Measurements from ENCODE around the gene B3GNT8. TPM values are rescaled to one million over a fixed set of nuclear protein-coding genes. Genes with fewer than 3 reads are reported as not detected.

Gene B3GNT8
- total and polyA plus RNA-seq, 2 of the 8 experiments (the other 6 are each of a cell fraction or from before 2014, with no cell fraction given) = 0.67 to 0.86 TPM

DNA sequence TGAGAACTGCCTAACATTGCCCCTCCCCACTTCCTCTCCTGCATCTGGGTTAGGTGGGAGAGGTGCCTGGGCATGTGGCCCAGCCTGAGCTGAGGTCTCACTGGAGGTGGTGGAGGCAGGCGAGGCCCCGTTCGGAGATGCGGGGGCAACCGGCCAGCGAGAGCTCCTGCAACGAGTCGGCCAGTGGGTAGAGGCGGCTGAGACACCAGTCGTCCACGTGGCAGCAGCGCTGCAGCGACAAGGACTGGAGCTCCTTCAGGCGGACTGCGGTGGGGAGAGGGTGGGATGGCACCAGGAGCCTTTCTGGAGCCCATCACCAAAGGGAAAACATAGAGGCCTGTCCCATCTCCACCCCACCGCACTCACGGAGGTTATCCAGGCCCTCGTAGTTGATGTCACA is 6.0 kb upstream of the B3GNT8 start (continued):
- TF ChIP-seq BACH1 (IDR thresholded peaks at IDR 0.05; ENCODE audit: low read length) = no peak
- no peak for TF ChIP-seq KDM1A (IDR thresholded peaks at IDR 0.05; ENCODE audit: borderline replicate concordance, low read length)
- TF ChIP-seq RXRA (IDR thresholded peaks at IDR 0.05; ENCODE audit: insufficient read depth, low read depth, low read length) = no peak
- no peak for TF ChIP-seq SP2 (IDR thresholded peaks at IDR 0.05; ENCODE audit: low read length)
- TF ChIP-seq, protein P1, sequence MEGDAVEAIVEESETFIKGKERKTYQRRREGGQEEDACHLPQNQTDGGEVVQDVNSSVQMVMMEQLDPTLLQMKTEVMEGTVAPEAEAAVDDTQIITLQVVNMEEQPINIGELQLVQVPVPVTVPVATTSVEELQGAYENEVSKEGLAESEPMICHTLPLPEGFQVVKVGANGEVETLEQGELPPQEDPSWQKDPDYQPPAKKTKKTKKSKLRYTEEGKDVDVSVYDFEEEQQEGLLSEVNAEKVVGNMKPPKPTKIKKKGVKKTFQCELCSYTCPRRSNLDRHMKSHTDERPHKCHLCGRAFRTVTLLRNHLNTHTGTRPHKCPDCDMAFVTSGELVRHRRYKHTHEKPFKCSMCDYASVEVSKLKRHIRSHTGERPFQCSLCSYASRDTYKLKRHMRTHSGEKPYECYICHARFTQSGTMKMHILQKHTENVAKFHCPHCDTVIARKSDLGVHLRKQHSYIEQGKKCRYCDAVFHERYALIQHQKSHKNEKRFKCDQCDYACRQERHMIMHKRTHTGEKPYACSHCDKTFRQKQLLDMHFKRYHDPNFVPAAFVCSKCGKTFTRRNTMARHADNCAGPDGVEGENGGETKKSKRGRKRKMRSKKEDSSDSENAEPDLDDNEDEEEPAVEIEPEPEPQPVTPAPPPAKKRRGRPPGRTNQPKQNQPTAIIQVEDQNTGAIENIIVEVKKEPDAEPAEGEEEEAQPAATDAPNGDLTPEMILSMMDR (IDR thresholded peaks at IDR 0.05; ENCODE audit: control extremely low read depth in 1 of 3, insufficient read depth in 1 of 3, low read depth in 1 of 3, low read length in 3 of 3) = no peak
- TF ChIP-seq BCL11A (IDR thresholded peaks at IDR 0.05; ENCODE audit: low read depth in 2 of 2, low read length in 2 of 2) = no peak

Data from H1 (cell line).